Muscle of leg (tissue), 11 donors: Measurements from ENCODE around the gene KIF1C. TPM values are rescaled to one million over a fixed set of nuclear protein-coding genes. Genes with fewer than 3 reads are reported as not detected.

Source experiments
- DNase-seq: peaks from one replicate; pipeline ENCODE4 v3.0.0; 2013
- H3K27ac ChIP-seq: one replicate; pipeline ENCODE4 v1.5.1; 2013; ENCODE audit warnings: mild to moderate bottlenecking, low read length, control low read depth
- H3K27me3 ChIP-seq: one replicate; pipeline ENCODE4 v1.6.1; 2013; ENCODE audit warnings: low read length; ENCODE audit not compliant: control insufficient read depth, insufficient read depth
- H3K36me3 ChIP-seq: one replicate; pipeline ENCODE4 v1.6.1; 2013; ENCODE audit warnings: low read length; ENCODE audit not compliant: control insufficient read depth, insufficient read depth
- H3K4me1 ChIP-seq: one replicate; pipeline ENCODE4 v1.6.1; 2013; ENCODE audit warnings: low read length; ENCODE audit not compliant: control insufficient read depth, insufficient read depth
- H3K4me3 ChIP-seq: one replicate; pipeline ENCODE4 v1.5.1; 2013; ENCODE audit warnings: low read length, control low read depth
- H3K9me3 ChIP-seq: replicated peaks from 2 replicates; pipeline ENCODE4 v1.6.1; 2013; ENCODE audit warnings: low read depth, low read length; ENCODE audit not compliant: control insufficient read depth
- WGBS: methylation state at CpG from one replicate; pipeline ENCODE4 v1.1.5; 2013; ENCODE audit warnings: missing lambda C conversion rate; ENCODE audit not compliant: insufficient coverage; 5-methylcytosine and 5-hydroxymethylcytosine counted together
- polyA plus RNA-seq, 8 donors: library from polyadenylated mRNA; unstranded; fragments of 120-200 nt; gene quantifications; one replicate each; pipeline versions ENCODE4 v1.2.1 to v1.2.3, GENCODE V29; 2013; ENCODE audit warnings: inconsistent platforms in 1 of 8, low replicate concordance in 1 of 8; ENCODE audit not compliant: insufficient read length in 8 of 8, insufficient read depth in 1 of 8
- total RNA-seq: library from RNA; stranded (reverse); fragments of 120-200 nt; gene quantifications from one replicate; pipeline ENCODE4 v1.2.4, GENCODE V29; 2013

The KIF1C gene
- total and polyA plus RNA-seq, 9 donors, result 57.0 to 103 (median 93.6) TPM

DNA sequence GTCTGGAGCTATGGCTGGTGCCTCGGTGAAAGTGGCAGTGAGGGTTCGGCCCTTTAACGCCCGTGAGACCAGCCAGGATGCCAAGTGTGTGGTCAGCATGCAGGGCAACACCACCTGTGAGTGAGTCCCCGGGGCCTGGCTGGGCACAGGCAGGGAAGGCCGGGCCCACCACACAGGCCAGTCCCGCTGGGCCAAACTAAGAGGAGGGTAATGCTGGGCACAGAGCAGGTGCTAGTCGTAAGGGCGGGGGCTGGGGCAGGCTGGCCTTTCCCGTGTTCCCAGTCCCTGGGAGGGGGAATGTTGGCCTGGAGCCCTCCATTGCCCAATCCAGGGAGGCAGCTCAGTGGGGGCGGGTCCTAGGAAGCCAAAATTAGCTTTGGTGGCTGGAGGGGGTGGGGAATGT is 2.5 kb downstream of the KIF1C start:
- H3K4me3 ChIP-seq, result peak overlapping the region; percentile 85
- DNase-seq, result peak; percentile 74
- H3K27ac ChIP-seq, result peak overlapping the region; percentile 65
- no peaks in the 10 kb centered on the region for H3K9me3 ChIP-seq
- H3K36me3 ChIP-seq, result peaks cover 46% of the 10 kb centered on the region
- H3K27me3 ChIP-seq, result no peaks in the 10 kb centered on the region
- peaks cover 35% of the 10 kb centered on the region for H3K4me1 ChIP-seq
- WGBS, result 73% methylated on average over 11 of the region's 11 CpGs

DNA sequence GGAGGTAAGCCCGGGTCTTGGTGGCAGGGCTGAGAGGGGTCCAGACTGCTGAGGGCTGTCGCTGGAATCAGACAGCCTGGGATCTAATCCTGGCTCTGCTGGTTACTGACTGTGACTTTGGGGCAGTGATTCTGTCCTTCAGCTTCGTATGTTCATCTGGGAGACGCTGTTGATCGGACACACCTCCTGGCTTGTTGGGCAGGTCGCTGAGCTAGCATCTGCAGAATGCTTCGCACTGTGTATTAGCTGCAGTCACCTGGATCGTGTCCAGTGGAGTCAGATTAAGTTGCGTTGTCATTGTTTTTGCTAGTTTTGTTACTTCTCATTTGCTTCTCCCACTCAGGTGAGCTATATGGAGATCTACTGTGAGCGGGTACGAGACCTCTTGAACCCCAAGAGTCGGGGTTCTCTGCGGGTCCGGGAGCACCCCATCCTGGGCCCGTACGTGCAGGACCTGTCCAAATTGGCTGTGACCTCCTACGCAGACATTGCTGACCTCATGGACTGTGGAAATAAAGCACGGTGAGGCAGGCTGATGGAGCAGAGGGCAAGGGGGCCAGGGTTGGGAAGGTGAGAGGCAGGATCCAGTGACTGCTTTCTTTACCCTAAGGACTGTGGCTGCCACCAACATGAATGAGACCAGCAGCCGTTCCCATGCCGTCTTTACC is 4.5 kb downstream of the KIF1C start:
- H3K4me3 ChIP-seq, result no peak overlapping the region
- H3K27ac ChIP-seq, result no peak overlapping the region
- H3K27me3 ChIP-seq, result no peaks in the 10 kb centered on the region

DNA sequence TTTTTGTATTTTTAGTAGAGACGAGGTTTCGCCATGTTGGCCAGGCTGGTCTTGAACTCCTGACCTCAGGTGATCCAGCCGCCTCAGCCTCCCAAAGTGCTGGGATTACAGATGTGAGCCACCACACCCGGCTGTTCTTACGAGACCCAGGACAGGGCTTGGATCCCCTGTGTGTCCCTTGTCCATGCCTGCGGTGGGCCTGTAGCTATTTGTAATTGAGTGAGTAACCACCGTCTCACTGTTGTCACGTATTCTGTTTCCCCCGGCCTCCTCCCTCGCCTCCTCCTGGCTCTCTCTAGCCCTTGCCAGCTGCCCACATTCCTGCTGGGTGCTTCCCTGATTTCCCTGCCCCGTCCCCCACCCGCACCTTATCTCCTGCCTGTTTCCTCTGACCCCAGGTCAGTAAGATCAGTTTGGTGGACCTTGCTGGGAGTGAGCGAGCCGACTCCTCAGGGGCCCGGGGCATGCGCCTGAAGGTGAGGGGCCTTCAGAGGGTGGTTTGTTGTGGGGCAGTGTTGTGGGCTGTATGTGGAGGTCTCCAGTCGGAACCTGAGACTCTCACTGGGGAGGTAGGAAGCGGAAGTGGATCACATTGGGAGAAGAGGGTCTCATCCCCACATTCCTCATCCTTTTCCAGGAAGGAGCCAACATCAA is 5.6 kb downstream of the KIF1C start:
- 85% methylated on average over 11 of the region's 18 CpGs for WGBS
- H3K4me3 ChIP-seq, result no peak overlapping the region
- H3K9me3 ChIP-seq, result no peaks in the 10 kb centered on the region
- H3K36me3 ChIP-seq, result peaks cover 69% of the 10 kb centered on the region
- H3K27ac ChIP-seq, result no peak overlapping the region
- H3K4me1 ChIP-seq, result peaks cover 27% of the 10 kb centered on the region
- no peak for DNase-seq
- H3K27me3 ChIP-seq, result no peaks in the 10 kb centered on the region

More for the DNA sequence above, 4.5 kb downstream of the KIF1C start:
- 83% methylated on average over 17 of the region's 20 CpGs for WGBS
- Histone ChIP-seq H3K36me3 (peaks cover 58% of the 10 kb centered on the region), H3K9me3 (no peaks in the 10 kb centered on the region), H3K4me1 (peaks cover 27% of the 10 kb centered on the region)
- no peak for DNase-seq

DNA sequence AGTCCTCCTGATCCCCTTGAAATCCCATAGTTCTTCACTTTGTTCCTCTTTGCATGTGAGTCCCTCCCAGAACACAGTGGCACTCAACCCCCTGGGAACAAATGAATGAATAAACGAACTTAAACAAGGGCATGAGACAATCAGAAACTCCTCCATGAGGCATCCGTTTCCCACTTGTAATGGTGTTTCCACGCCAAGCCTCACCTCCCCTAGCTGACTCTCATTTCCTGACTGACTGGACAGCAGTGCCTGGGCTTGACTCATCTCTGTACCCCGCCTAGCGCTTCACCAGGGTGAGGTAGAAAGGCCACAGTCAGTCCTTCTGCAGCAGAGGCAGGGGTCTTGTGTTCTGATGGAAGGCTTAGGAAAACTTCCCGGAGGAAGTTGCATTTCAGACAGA is 14.2 kb downstream of the KIF1C start:
- no peak for DNase-seq
- Histone ChIP-seq H3K4me3 (no peak overlapping the region), H3K27me3 (no peaks in the 10 kb centered on the region), H3K9me3 (no peaks in the 10 kb centered on the region), H3K27ac (no peak overlapping the region), H3K36me3 (peaks cover 76% of the 10 kb centered on the region), H3K4me1 (no peaks in the 10 kb centered on the region)
- 100% methylated on average over 2 of the region's 6 CpGs for WGBS

DNA sequence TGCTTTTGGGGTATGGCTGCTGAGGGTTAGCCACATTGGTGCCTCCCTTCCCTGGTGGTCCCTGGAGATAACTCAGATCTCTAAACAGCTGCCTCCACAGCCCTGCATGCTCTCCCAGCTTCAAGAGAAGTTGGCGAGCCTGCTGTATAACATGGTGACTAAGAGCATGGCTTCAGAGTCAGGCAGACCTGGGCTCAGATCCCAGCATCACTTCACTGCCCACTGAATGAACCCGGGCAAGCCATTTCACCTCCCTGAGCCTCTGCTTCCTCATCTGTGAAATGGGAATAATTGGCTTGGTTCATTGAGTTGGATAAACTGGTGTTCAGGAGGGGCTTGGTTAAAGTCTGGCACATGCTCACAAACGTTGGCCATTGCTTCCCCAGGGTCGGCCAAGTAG is 16.6 kb downstream of the KIF1C start:
- Histone ChIP-seq H3K27ac (no peak overlapping the region), H3K9me3 (no peaks in the 10 kb centered on the region), H3K4me3 (no peak overlapping the region), H3K4me1 (no peaks in the 10 kb centered on the region), H3K36me3 (peaks cover 71% of the 10 kb centered on the region), H3K27me3 (no peaks in the 10 kb centered on the region)
- DNase-seq, result no peak
- 80% methylated on average over 3 of the region's 4 CpGs for WGBS

DNA sequence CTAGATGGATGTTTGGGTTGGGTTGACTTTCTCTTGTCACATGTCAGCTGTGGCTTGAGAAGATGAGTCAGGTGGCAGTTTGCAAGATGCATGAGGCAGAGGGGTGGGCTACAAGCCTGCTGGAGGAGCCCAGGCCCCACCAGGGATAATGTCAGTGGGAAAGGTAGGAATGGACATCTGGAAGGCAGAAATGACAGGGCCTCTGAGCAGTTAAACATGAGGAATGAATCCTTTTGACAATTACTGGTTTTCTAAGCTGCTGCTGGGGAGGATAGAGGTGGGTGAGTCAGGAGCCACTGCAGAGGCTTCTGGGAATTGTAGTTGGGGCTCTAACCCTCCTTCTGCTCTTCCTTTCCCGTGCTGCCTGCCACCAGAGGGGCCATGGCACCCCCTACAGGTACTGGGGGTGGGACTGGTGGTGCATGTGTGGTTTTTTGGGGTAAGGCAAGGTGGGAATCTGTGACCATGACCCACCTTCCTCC is 21.8 kb downstream of the KIF1C start:
- H3K36me3 ChIP-seq, result peaks cover 75% of the 10 kb centered on the region
- no peak overlapping the region for H3K27ac ChIP-seq
- H3K9me3 ChIP-seq, result no peaks in the 10 kb centered on the region
- H3K27me3 ChIP-seq, result no peaks in the 10 kb centered on the region
- DNase-seq, result no peak
- no CpG with 5 or more reads among the region's 1 CpG for WGBS
- H3K4me3 ChIP-seq, result no peak overlapping the region
- H3K4me1 ChIP-seq, result no peaks in the 10 kb centered on the region

DNA sequence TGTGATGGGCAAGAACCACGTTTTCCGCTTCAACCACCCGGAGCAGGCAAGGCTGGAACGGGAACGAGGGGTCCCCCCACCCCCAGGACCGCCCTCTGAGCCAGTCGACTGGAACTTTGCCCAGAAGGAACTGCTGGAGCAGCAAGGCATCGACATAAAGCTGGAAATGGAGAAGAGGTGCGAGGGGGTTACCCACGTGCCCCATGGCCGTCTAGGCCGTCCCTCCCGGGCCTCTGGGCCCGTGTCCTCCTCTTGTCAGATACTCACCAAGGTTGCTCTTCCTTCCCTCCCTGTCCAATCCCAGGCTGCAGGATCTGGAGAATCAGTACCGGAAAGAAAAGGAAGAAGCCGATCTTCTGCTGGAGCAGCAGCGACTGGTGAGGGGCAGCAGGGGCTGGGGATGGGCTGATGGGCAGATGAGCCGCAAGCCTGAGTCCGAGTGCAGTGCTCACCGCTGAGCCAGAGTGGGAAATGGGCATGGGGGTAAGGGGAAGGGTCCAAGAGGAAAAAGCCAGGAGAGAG is 22.8 kb downstream of the KIF1C start:
- 81% methylated on average over 11 of the region's 20 CpGs for WGBS
- H3K27me3 ChIP-seq, result no peaks in the 10 kb centered on the region
- H3K9me3 ChIP-seq, result no peaks in the 10 kb centered on the region
- no peak overlapping the region for H3K27ac ChIP-seq
- H3K4me3 ChIP-seq, result no peak overlapping the region
- DNase-seq, result no peak
- H3K4me1 ChIP-seq, result no peaks in the 10 kb centered on the region
- peaks cover 71% of the 10 kb centered on the region for H3K36me3 ChIP-seq

DNA sequence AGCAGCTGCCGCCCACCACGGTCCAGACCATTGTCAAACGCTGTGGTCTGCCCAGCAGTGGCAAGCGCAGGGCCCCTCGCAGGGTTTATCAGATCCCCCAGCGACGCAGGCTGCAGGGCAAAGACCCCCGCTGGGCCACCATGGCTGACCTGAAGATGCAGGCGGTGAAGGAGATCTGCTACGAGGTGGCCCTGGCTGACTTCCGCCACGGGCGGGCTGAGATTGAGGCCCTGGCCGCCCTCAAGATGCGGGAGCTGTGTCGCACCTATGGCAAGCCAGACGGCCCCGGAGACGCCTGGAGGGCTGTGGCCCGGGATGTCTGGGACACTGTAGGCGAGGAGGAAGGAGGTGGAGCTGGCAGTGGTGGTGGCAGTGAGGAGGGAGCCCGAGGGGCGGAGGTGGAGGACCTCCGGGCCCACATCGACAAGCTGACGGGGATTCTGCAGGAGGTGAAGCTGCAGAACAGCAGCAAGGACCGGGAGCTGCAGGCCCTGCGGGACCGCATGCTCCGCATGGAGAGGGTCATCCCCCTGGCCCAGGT is 24.5 kb downstream of the KIF1C start:
- H3K4me1 ChIP-seq, result no peaks in the 10 kb centered on the region
- H3K36me3 ChIP-seq, result peaks cover 61% of the 10 kb centered on the region
- no peaks in the 10 kb centered on the region for H3K9me3 ChIP-seq
- DNase-seq, result no peak
- WGBS, result 93% methylated on average over 30 of the region's 30 CpGs
- H3K27me3 ChIP-seq, result no peaks in the 10 kb centered on the region
- no peak overlapping the region for H3K27ac ChIP-seq
- no peak overlapping the region for H3K4me3 ChIP-seq

DNA sequence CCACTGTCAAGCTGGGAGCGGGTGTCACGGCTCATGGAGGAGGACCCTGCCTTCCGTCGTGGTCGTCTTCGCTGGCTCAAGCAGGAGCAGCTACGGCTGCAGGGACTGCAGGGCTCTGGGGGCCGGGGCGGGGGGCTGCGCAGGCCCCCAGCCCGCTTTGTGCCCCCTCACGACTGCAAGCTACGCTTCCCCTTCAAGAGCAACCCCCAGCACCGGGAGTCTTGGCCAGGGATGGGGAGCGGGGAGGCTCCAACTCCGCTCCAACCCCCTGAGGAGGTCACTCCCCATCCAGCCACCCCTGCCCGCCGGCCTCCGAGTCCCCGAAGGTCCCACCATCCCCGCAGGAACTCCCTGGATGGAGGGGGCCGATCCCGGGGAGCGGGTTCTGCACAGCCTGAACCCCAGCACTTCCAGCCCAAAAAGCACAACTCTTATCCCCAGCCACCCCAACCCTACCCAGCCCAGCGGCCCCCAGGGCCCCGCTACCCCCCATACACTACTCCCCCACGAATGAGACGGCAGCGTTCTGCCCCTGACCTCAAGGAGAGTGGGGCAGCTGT is 25.9 kb downstream of the KIF1C start:
- Histone ChIP-seq H3K4me3 (no peak overlapping the region), H3K9me3 (no peaks in the 10 kb centered on the region), H3K27ac (no peak overlapping the region), H3K36me3 (peaks cover 52% of the 10 kb centered on the region), H3K27me3 (no peaks in the 10 kb centered on the region), H3K4me1 (no peaks in the 10 kb centered on the region)
- no peak for DNase-seq
- WGBS, result 92% methylated on average over 19 of the region's 29 CpGs

DNA sequence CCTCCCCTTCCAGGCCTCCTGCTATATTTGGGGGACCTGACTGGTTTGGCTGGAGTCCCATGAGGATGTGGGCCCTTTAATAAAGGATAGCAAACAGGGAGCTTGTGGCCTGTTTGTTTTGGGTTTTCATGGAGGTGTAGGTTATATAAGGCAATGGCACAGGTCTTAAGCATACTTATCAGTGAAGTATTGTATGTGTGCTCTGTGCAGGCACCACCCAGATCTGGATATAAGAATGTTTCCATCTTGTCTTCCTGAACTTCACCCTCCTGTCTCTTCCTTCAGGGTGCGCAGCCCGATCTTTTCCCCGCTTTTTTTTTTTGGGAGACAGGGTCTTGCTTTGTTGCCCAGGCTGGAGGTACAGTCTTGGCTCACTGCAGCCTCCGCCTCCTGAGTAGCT is 26.9 kb downstream of the KIF1C start:
- Histone ChIP-seq H3K27me3 (no peaks in the 10 kb centered on the region), H3K36me3 (peaks cover 43% of the 10 kb centered on the region), H3K4me3 (no peak overlapping the region), H3K4me1 (no peaks in the 10 kb centered on the region), H3K27ac (no peak overlapping the region), H3K9me3 (no peaks in the 10 kb centered on the region)
- 100% methylated on average over 3 of the region's 4 CpGs for whole genome bisulfite sequencing
- no peak for DNase-seq
